Globus pallidus (tissue), 1 donor: ENCODE measurements around the gene SAXO1.
"Not testable (repeated sequence)": the region's sequence is repeated elsewhere in the genome, so short reads cannot be mapped to it uniquely, and the experiment has no call there.

ENCODE experiments used
- DNase-seq: peaks from one replicate; pipeline ENCODE4 v3.0.0-alpha.2; 2015; ENCODE audit warnings: low spot score

The SAXO1 gene

DNA sequence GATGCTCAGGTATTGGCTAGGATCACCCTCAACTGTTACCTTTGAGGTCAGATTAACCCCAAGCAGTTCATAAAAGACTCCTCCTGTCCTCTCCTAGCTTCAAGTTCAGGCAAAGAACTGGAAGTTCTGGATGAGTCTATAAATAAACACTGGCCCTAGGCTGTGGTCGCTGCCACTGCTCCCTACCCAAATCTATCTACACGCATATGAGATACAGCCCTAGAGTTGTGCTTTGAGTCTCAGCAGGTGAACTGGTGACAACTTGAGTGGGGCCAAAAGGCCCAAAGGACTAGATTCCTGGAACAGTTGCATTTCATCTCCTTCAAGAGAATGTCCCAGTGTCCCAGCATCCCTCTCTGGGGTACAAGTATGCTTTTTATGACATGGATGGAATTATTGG is 62.6 kb downstream of the SAXO1 start:
- no peak for DNase-seq

DNA sequence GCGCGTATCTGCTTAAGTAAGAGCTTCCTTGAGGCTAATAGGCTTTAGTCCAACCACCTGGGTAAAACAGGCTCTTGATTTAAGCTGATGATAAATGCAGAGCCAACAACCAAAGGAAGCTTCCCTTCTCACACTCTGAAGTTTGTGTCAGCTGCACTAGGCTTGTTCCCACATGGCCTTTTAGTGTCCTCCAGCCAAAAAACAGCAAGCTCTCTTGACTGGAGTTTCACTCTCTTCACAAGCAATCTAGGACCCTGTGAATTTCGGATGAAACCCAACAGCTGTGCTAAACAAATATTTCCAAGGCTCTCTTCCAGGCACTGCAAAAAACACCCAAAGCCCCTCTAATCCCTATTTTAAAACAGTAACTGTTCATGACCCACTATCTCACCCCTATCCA is 63.9 kb downstream of the SAXO1 start:
- DNase-seq, result no peak

DNA sequence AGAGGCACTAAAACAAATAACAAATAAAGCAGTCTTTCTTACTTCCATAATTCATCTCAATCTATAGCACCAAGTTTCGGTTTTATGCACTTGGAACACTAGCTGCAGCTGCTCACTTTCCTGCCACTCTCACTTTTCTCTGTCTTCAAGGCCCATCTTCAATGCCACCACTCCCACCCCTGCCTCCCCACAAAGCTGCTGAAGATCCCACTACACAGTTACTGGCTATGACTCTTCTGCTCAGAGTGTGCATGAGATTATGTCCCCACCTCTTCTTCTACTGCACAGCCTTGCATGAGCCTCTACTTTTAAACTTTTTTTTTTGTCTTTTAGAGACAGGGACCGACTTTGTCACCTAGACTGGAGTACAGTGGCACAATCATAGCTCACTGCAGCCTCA is 77.4 kb downstream of the SAXO1 start:
- DNase-seq, result no peak

DNA sequence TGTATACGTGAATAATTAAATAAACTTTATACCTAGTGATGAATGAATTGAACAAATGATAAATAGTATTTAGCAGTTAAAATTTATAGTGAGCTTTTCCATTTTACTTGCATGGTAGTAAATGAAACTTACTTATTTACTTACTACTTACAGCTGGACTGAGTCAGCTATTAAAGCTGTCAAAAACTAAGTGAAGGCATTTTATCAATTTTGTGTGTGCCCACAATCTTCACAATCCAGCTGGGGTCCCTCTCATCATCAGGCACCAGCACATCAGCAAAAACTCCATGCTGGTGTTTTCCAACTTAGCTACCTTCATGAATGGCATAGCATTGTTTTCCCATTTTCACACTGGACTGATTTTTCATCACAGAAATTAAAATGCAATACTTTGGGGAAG is 81.1 kb downstream of the SAXO1 start:
- no peak for DNase-seq

DNA sequence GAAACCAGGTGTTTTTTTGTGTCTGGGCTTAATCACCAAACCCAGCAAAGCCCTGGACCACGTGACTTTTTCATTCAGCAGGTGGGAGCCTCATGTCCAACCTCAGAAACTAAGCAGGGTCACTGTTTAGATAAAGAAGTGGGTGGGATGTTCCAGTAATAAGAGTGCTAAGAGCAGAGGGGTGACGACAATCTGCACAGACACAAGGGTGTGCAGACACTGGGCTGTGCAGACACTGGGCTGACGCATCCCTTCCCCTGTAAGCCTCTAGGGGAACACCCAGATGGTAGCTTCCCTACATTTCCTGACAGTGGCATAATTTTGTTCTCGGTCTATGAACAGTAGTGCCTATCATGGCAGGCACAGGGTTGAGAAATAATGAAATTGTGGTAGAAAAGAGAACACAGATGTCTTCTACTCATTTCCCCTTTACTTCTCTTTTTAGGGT is 85.1 kb downstream of the SAXO1 start:
- DNase-seq, result no peak

DNA sequence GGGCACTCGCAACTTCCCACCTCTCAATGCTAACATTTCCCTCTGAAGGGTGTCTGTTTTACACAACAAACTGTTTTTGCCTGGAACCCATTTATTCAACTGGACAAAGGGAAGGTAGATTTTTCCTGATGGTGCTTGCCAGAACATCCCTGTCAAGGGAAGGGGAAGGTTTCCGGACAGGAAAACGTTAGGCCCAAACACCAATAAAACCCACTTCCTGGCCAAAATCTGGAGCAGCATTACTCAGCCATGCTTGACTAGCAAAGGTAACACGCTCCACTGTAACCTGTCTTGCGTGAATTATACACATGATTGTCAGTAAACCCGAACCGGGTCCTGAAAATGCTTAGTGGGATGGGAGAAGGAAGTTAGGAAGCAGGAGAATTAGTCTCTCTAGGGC is 90.2 kb downstream of the SAXO1 start:
- DNase-seq, result no peak

DNA sequence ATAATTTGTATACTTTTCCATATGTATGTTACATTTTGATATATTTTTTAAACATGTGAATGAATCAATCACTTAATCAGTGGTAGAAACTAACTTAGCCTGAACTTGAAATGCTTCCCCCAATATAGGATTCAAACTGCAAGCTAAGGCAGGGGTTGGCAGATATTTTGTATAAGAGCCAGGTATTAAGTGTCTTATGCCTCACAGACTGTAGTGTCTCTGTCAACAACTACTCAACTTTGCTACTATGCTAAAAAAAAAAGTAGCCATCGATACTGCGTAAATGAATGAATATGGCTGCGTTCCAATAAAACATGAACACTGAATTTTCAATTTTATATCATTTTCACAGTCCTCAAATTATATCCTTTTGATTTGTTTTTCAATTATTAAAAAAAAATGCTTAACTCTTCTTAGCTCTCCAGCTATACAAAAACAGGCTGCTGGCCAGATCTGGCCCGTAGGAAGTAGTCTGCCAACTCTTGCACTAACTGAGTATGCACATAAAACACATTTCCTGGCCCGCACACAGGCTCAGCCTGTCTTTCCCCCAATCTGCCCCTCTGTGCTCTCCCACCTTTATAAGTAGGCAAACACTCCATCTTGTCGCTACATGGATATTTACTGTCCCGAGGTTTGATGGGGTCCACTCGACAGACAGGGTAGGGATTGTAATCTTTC is 91.8 kb downstream of the SAXO1 start:
- no peak for DNase-seq

DNA sequence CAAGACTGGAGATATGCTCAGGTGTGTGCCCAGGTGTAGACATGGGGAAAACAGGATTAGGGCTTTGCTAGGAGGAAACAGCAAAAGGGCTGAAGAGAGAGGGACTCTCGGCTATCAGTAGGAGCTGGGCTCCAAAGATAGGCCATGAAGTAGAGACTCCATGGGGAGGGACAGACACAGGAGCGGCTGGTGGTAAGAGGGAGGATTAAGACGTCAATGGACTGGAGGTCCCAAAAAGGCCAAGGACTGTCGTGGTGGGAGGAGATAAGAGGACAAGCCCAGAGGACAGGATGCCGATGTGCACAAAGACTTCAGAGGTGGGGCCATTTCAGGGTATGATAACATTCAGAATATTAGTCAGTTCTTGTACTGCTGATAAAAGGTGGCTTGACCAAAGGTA is 93.1 kb downstream of the SAXO1 start:
- DNase-seq, result no peak

DNA sequence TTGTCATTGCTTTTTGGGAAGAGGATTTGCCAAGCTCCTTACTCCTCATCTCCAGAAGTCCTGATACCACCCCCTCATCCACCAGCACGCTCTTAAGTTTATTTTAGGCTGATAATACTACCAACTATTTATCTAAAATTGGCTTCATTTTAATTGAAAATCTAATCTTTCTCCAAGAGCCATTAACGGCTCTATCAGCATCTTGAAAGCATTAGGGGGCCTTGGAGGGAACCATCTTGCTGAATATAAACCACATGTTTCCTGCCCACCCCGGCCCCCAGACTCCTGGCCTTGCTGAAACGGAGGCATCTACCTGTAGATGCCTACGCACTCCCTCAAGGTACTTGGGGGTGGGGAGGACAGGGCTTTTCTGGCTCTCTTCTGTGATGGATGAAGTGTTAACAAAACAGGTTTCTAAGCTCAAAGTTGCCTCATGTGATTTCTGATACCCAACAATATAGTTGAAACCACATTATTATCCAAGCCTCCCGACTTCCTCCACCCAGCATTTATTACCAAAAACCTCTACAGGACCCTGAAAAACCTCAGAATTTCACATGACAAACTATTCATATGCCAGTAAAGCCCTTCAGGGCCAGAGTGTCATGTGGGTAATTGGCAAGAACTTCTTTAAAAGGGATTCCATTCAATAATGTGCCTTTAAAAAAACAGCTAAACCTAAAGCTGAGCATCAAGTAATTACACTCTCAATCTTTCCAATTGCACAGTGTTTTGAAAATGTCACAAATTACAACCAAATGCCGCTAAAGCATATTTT is 96.7 kb downstream of the SAXO1 start:
- no peak for DNase-seq

DNA sequence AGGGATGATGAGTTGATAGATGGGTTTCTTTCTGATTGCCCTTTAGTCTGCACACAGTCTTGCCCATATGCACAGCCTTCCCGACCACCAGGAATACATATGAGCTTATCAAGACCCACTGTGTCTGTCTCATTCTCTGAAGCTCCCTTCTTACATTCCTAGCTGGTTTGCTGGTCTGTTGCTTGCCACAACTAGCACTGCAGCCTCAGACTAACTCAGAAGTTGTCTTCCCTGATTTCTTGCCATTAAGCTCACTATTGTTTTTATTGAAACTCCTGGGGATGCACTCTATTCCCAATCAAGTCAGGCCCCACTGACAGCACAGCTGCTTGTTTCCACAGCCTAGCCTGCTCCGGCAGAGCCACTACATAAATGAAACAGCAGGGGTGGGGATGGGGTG is 97.5 kb downstream of the SAXO1 start:
- no peak for DNase-seq

DNA sequence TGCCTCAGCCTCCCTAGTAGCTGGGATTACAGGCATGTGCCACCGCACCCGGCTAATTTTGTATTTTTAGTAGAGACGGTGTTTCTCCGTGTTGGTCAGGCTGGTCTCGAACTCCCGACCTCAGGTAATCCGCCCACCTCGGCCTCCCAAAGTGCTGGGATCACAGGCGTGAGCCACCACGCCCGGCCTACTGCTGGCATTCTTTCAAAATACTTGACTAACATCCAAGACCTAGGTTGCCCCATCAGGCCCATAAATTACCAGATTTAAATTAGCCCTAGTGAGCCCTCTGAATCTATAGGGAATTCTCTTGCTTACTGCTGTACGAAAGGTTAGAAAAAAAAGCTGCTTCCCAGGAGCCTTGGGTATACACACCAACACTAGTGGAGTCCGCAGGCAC is 102.4 kb downstream of the SAXO1 start:
- not testable (repeated sequence) for DNase-seq

DNA sequence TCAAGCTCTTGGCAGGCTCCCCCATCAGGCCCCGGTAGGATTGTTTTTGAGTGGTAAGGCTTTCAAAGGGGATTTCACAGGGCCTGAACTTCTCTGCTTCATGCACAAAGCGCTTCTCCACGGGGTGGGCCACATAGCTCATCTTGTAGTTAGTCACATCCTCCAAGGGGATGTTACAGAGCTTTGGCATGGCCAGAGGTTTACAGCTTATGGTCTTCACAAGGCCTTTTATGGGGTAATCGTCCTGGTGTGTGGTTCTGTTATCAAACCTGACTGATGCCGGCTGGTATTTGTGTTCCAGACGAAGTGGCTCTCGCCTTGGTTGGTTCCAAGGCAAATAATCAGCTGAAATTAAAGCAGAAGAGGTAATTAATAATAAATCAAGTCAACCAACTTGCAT is 104.3 kb downstream of the SAXO1 start:
- no peak for DNase-seq

DNA sequence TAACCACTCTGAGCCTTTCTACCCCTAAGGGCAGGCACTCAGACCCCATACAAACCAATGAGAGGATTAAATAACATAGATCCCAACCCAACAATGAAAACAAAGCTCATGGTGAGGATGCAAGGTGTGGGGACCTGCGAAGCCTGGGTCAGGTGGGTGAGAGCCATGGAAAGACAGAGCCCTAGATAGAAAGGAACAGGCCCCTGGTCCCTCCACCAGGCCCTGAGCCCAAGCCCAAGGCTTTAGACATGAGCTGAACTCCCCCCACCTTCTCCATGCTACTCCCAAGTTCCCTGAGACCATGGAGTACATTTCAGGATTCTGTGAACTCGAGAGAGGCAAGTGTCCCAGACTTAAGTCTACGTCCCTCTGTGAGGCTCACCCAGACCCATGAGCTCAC is 106.5 kb downstream of the SAXO1 start:
- no peak for DNase-seq

DNA sequence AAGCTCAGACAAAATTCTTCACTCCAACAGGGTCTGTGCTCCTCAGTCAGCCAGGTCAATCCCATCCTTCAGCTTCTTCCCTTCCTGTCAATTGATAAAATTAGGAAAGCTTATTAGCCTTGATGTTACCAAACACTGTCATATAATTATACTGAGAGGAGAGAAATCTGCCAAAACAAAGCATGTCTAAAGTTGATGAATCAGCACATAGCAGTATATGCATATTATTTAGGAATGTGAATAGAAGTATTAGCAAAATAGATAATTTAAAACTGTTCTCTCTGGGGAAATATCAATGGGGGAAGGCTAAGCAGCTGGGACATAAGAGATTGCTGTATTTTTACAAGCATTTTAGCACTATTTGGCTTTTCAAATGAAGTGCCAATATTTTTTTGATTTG is 107.1 kb downstream of the SAXO1 start:
- no peak for DNase-seq

DNA sequence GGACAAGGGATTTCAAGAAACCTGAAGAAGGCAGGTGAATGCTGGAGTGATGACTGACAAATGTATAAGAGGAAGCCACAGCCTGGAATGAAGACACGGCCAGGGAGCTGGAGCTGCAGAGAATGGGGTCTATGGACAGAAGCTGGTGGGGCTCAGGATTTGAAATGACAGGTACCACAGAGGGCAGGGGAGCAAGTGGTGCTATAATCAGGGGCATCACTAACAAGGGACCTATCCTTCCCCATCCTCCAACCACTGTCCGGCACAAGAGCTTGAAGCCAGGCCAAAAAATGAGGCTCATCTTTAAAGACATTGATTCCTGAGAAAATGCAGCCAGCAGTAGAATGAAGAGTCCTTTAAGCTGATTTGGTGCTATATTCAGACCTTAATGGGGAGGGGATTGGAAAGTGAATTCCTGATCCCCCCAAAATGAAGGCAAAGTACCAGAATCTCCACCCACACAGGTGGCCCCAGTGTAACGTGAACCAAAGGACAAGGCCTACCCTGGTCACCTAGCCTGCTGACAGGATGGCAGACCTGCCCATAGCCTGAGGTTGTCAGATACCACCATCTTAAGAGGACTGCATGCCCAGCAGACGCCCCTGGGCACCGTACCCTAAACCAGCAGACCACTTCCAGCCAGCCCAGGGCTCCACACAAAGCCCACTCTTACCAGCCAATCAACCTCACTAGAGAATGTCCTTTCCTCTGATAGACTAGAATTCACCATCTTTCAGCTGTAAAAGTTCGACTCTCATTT is 109.2 kb downstream of the SAXO1 start:
- no peak for DNase-seq

DNA sequence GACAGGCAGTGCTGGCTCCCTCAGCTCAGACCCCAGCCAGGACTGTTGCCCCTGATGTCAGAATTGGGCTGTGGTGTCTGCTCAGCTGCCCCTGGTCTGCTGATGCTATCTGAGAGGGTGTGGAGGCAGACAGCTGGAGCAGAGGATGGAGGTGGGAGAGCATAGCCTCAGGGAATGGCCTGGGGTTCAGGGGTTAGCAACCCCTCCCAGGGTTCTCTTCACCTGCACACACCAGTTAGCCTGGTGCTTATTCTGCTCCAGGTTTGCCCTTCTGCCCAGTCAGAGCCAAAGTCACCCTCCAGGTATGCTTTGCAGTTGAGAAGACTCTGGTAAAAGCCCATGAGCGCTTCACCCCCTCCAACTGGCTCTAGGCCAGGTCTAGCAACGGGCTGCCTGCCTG is 109.8 kb downstream of the SAXO1 start:
- no peak for DNase-seq

DNA sequence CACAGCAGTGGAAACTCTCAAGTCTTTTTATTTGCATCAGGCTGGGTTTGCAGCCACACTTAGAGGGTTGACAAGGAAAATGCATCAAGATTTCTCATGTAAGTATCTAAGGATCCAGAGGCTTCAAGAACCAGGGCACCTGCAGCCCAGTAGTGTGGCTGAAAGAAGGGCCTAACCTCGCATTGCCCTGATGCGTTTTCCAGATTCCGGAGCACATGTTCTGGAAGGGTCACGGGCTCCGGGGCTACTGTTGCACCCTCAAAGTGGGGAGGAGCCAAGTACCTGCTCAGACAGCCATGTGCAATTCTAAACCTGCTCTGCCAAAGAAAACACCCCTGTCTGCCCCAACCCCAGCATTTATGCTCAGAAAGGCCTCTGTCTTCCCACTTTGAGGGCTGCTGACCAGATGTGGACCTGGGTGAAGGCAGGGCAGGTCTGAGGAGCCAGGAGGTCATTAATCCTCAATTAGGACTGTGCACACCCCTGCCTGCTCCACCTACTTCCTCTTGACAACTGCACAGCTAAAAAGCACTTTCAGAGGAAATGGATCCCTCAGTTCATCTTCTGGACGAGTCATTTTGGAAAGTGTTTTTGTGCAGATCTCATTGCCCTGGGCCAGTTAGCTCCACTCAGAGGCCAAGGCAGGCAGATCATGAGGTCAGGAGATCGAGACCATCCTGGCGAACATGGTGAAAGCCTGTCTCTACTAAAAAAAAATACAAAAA is 110.7 kb downstream of the SAXO1 start:
- DNase-seq, result no peak

DNA sequence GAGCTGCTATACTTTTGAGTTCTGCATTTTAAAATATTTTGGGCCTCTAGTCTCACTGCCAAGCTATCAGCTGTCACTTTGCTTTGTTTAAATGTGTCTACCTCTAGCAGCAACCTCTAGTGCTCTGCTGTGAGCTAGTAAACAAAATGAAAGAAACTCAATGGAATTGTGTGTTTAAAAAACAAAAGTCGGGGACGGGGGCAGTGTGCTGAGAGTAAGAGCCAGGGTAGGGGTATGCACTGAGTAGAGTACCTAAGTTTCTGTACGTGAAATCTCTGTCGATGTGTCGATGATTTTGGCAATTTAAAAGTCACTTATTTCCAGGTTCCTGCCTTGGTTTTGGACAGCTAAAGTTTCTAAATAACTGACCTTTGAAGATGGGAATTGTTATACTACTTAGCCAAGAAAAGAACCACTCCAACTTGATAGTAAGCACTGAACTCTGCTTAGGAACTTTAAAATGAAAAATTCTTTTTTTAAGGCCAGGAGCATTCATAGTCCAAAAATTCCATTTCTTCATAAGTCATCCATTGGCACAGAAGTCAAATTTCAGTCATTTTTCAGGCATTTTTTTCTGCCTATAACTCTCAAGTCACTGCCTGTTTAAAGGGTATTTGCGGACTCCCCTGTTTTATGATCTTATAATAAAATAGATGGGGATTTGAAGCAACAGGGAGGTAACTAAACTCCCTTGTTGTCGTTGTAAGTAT is 111.5 kb downstream of the SAXO1 start:
- no peak for DNase-seq

DNA sequence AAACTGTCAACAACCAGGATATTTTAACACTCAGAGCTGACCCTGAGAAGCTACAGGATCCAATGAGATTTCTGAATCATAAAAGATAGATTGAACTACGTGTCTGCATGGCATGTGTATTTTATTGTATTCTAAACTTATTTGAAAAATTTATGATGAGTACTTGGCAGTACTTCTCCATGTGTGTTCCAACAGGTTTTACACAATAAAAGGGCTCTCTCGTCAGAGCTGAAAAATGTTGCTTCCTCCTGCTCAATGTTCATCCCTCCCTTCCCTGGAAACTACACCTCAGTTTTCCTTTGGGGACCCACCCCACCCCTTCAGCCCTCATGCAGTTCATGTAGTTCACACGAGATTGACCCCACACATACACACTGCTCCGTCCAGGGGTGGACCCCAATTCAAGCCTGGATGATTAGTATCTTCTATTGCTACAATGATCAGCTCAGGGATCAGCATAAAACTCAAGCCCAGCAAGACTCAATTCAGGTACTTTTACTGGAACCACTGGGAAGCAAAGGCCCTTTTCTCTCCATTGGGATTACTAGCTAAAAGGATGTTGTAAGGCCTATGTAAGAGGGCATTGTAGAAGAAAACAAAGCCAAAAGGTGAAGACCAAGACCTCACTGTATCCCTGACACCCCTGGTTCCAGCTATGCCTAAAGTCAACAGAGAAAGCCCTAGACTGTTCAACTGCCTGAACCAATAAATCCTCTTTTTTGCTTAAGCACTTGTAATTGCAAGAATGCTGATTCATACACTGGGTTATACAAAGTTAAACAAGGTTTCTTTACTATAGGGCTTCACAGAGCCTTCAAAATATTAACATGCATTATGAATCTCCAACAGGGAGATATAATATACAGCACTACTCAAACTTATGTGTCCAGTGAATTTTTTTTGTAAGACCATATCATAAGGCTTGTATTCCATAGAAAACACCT is 112.6 kb downstream of the SAXO1 start:
- no peak for DNase-seq

DNA sequence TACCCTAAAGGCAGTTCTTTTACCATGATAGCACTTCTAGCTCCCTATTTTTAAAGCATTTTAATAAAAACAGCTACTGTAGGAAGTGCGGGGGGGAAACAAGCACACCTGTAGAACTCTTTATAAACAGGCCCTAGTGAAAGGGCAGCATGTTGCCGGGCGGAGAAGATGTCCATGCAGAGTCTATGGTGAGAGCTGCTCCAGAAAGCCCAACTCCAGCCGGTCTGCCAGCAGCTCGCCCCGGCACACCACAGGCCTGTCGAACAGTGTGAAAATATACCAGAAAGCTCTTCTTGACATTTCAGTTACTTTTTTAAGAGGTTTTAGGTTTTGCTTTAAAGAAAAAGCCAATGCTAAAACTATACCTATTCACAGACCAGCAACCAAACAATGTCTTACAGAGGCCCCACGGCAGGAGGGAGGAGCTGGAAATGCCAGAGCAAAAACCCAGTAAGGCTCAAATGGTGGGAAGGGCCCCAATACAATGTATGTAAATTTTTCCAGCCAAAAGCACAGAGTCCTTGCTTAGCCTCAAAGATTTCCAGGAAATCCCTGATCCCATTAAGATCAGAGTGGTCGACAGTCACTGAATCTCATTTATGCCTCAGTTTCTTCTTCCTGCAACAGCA is 121.2 kb downstream of the SAXO1 start:
- DNase-seq, result no peak
